Ishikawa (cell line): ENCODE data around the gene CFLAR.

ENCODE experiments used
- CEBPB ChIP-seq: IDR thresholded peaks from 2 replicates; pipeline ENCODE4 v1.6.1; 2012
- CREB1 ChIP-seq: IDR thresholded peaks from 2 replicates; pipeline ENCODE4 v1.6.1; 2012; ENCODE audit warnings: low read depth
- EGR1 ChIP-seq: IDR thresholded peaks from 2 replicates; pipeline ENCODE4 v1.6.1; 2012
- EP300 ChIP-seq: IDR thresholded peaks from 2 replicates; pipeline ENCODE4 v1.6.1; 2012; ENCODE audit warnings: borderline replicate concordance
- FOXM1 ChIP-seq: IDR thresholded peaks from 2 replicates; pipeline ENCODE4 v1.6.1; 2012; ENCODE audit warnings: low read depth, borderline replicate concordance
- MAX ChIP-seq: IDR thresholded peaks from 2 replicates; pipeline ENCODE4 v1.6.1; 2012
- NFIC ChIP-seq: IDR thresholded peaks from 2 replicates; pipeline ENCODE4 v1.6.1; 2012
- RAD21 ChIP-seq: IDR thresholded peaks from 2 replicates; pipeline ENCODE4 v1.6.1; 2012; ENCODE audit warnings: low read depth
- REST ChIP-seq: IDR thresholded peaks from 2 replicates; pipeline ENCODE4 v1.6.1; 2012; ENCODE audit warnings: low read depth, mild to moderate bottlenecking
- TAF1 ChIP-seq: IDR thresholded peaks from 2 replicates; pipeline ENCODE4 v1.6.1; 2012; ENCODE audit warnings: low read depth, mild to moderate bottlenecking
- TCF12 ChIP-seq: IDR thresholded peaks from 2 replicates; pipeline ENCODE4 v1.6.1; 2012; ENCODE audit warnings: low read depth
- TEAD4 ChIP-seq: IDR thresholded peaks from 2 replicates; pipeline ENCODE4 v1.6.1; 2012
- USF1 ChIP-seq: IDR thresholded peaks from 2 replicates; pipeline ENCODE4 v1.6.1; 2012
- YY1 ChIP-seq: IDR thresholded peaks from 2 replicates; pipeline ENCODE4 v1.6.1; 2012; ENCODE audit warnings: low read depth
- ZBTB7A ChIP-seq: IDR thresholded peaks from 2 replicates; pipeline ENCODE4 v1.6.1; 2012; ENCODE audit warnings: low read depth

CFLAR gene

GRCh38 chr2:201107624-201108023 lies 8.3 kb upstream of the CFLAR start:
- no peak for TF ChIP-seq USF1
- TF ChIP-seq REST = no peak
- no peak for TF ChIP-seq ZBTB7A
- TF ChIP-seq TEAD4 = no peak
- no peak for TF ChIP-seq CEBPB
- no peak for TF ChIP-seq TCF12

- TF ChIP-seq TCF12 (no peak), CEBPB (no peak), USF1 (no peak), CREB1 (no peak), TAF1 (no peak), NFIC (no peak), YY1 (no peak), EP300 (no peak), EGR1 (no peak), MAX (no peak), FOXM1 (no peak), TEAD4 (no peak), REST (no peak), RAD21 (no peak), ZBTB7A (no peak)
Observed at GRCh38 chr2:201108341-201108740, 7.6 kb upstream of the CFLAR start.

- TF ChIP-seq REST (no peak), EP300 (no peak), FOXM1 (no peak), EGR1 (no peak), TAF1 (no peak), NFIC (no peak)
Observed at GRCh38 chr2:201109186-201109585, 6.8 kb upstream of the CFLAR start.

GRCh38 chr2:201110615-201111014 lies 5.3 kb upstream of the CFLAR start:
- no peak for TF ChIP-seq TCF12
- TF ChIP-seq YY1 = no peak
- no peak for TF ChIP-seq CEBPB
- no peak for TF ChIP-seq USF1
- TF ChIP-seq EGR1 = no peak
- TF ChIP-seq NFIC = no peak
- TF ChIP-seq REST = no peak
- TF ChIP-seq TAF1 = no peak
- TF ChIP-seq CREB1 = no peak
